Mammary epithelial cell (primary cell): ENCODE measurements around the gene TELO2.

Experiments
- CTCF ChIP-seq, 2 donors: IDR thresholded peaks in 1 of 2; conservative IDR thresholded peaks in 1 of 2; 2 replicates each; pipeline ENCODE4 v1.5.1; 2011 to 2012; ENCODE audit warnings: inconsistent platforms in 2 of 2, low read length in 2 of 2, mild to moderate bottlenecking in 2 of 2, control low read depth in 1 of 2, low read depth in 1 of 2; ENCODE audit not compliant: insufficient read depth in 1 of 2; ENCODE audit errors: extremely low read depth in 1 of 2
- EZH2 ChIP-seq: IDR thresholded peaks from 2 replicates; pipeline ENCODE4 v1.6.1; 2012; ENCODE audit warnings: low read length, inconsistent platforms, borderline replicate concordance

- TF ChIP-seq CTCF (conservative IDR thresholded peaks at IDR 0.05 in 1 of 2, IDR thresholded peaks at IDR 0.05 in 1 of 2; ENCODE audit: extremely low read depth in 1 of 2, insufficient read depth in 1 of 2, low read depth in 1 of 2, low read length in 2 of 2) (no peak), EZH2 (no peak)
These were observed 32.5 kb upstream of the TELO2 start for GRCh38 chr16:1460602-1461138.
